GM12874 (cell line): ENCODE data around the gene DOCK11.

ENCODE experiments used
- TF ChIP-seq, protein P1 (sequence below): IDR thresholded peaks from 2 replicates; pipeline ENCODE4 v1.5.1; 2011; ENCODE audit warnings: low read depth, mild to moderate bottlenecking, control low read depth, low read length, moderate library complexity; ENCODE audit not compliant: insufficient read depth

The DOCK11 gene

DNA sequence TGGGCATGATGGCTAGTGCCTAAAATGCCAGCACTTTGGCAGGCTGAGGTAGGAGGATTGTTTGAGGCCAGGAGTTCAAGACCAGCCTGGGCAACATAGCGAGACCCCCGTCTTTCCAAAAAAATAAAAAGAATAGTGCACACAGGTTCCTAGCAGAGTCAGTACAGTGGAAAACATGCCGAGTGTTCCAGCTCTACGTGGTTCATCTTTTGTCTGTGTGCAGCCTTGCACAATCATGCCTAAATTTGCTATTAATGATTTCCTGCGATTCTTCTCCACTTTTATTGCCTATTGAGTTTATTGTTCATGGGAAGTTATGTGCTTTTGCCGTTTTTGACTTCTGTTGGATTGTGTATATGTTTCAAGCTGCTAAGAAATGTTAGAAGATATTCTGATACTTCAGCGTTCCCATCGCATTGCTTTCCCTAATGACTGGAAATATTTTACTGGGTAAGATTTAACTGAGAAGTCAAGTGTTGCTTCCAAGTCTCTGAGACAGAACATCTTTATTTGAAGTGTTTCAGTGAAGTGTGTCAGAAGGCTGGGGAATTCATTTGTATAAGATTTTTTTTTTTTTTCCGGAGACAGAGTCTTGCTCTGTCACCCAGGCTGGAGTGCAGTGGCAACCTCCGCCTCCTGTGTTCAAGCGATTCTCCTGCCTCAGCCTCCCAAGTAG, 11.3 kb downstream of the DOCK11 start:
- TF ChIP-seq, protein P1, sequence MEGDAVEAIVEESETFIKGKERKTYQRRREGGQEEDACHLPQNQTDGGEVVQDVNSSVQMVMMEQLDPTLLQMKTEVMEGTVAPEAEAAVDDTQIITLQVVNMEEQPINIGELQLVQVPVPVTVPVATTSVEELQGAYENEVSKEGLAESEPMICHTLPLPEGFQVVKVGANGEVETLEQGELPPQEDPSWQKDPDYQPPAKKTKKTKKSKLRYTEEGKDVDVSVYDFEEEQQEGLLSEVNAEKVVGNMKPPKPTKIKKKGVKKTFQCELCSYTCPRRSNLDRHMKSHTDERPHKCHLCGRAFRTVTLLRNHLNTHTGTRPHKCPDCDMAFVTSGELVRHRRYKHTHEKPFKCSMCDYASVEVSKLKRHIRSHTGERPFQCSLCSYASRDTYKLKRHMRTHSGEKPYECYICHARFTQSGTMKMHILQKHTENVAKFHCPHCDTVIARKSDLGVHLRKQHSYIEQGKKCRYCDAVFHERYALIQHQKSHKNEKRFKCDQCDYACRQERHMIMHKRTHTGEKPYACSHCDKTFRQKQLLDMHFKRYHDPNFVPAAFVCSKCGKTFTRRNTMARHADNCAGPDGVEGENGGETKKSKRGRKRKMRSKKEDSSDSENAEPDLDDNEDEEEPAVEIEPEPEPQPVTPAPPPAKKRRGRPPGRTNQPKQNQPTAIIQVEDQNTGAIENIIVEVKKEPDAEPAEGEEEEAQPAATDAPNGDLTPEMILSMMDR: no peak

DNA sequence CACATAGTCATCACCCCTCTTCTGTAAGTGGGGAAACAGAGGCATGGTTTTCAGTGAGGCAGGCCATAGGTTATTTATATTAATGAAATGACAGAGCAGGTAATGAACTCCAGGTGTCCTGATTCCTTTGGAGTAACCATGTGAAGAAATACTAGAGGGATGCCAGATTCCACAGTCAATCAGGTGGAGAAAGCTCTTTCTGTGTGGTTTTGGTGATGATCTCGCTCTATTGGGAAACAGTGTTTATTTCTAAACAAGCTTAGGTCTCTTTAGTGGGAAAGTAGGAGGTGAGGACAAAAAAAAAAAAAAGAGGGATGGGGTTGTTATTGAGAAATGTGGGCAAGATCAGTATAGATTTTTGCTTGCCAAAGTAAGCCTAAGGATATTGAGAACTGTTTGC, 12.2 kb downstream of the DOCK11 start:
- TF ChIP-seq, protein P1: no peak

DNA sequence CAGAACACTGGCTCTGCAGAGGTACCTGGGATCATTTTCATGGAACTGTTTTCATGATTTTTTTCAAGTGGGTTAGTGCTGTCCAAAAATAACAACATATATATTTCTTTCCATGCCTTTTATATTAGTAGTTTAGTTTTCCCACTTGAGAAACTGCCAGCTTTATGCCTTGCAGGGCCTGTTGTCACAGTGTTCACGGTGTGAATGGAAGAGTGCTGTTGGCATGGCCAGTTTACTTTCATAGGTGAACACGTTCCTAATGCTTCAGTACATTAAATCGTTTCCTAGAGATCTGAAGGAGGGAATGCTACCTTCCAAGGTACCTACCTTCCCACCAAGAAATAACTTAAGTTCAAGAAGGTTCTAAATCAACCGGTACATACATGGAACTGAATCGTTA, 12.6 kb downstream of the DOCK11 start:
- TF ChIP-seq, protein P1: no peak

DNA sequence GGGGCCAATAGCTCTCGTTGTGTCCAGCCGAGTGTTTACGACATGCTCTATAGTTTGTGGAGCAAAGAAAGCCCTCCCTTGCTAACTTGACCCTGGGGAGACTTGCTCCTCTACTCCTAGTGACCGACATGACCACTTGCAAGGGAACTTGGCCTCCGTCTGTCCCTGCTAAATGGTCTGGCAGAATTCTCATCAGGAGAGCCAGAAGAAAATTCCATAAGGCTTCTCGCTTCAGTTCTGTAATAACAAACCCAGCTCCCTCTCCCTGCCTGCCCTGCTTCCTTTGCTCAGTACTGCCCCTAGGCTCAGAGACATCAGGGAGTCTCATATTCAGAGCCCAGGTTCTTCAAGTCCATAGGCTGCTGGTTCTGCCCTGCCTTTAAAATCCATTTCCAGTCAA, 13.0 kb downstream of the DOCK11 start:
- TF ChIP-seq, protein P1: no peak

DNA sequence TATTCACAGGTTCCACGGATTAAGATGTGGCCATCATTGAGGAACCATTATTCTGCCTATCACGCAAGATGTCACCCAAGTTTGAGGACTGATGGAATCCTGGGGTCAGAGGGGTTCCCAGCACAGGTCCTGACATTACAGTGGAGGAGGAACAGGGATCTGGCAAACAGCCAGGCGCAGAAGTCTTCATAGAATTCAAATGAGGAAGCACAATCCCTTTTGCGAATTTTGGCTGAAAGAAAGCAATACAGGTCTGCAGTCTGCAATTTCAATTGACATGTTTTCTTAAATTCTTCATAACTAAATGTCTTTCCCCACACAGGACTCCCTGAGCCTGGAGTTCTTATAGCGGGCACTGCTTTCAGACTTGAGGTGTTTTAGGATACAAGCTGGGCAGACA, 14.5 kb downstream of the DOCK11 start:
- TF ChIP-seq, protein P1: no peak

DNA sequence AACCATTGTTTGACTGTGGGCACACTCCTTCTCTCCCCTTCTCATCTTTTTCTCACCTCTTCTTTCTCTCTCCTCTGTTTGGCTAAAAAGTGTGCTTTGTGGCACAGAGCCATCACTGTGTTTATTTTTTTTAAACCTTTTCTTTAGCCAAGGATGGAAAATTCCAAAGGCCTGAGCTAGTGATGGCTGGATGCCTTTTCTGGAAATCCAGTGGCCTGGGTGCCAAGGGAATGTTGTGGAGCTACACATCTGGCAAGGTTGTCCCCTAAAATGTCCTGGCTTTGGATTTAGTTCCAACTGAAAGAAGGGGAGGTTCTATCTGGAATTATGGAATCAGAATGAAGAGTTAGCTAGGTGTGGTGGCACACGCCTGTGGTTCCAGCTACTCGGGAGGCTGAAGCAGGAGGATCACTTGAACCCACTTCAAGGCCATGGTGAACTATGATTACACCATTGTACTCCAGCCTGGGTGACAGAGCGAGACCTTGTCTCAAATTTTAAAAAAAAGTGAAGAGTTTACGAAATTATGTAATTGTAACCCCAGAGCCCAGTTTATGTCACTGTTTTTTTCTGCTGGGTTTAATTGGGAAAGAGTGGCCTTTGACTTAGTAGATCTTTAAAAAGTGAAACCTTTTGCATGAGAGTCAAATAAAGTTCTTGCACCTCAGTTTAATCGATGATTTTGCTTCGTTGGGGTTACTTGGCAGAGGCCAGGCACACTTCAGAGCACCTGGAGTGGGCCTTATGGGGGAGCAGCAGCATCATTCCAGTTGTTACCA, 17.7 kb downstream of the DOCK11 start:
- TF ChIP-seq, protein P1: no peak

DNA sequence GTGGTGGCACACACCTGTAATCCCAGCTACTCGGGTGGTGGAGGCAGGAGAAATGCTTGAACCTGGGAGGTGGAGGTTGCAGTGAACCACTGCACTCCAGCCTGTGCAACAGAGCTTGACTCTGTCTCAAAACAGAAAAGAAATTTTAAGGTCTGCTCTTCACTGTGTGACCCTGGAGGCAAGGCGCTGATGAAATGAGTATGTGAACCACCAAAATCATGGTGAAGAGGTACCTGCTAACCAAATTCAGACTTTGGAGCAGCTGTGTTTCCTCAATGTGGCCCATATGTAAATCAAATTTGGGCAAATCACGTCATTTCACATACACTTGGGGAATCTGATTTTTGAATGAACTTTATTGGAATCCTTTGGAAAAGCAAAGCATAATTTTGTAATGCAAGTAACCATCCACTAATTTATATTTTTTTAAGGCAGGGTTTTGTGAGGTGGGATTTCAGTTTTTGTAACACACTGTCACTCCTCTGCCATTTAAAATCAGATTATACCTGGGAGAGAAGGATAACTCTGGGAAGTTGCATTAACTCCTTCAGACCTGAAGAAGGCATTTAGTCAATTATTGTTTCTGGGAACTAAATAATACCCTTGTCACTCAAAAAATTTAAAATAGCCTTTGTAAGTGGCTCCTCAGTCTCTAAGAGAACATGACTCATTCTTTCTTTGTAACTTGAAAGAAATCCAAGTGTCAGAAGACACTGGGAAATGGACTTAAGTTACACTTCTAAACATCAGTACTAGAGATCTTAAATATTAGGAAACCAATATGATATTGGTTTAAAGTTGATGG, 24.0 kb downstream of the DOCK11 start:
- TF ChIP-seq, protein P1: no peak
